GM15510 (cell line): ENCODE results near the gene NPLOC4.

Source experiments
- POLR2A ChIP-seq: IDR thresholded peaks from 3 replicates; pipeline ENCODE4 v1.6.1; 2011; ENCODE audit warnings: borderline replicate concordance; ENCODE audit not compliant: insufficient read length; ENCODE audit errors: extremely low read depth

The NPLOC4 gene

DNA sequence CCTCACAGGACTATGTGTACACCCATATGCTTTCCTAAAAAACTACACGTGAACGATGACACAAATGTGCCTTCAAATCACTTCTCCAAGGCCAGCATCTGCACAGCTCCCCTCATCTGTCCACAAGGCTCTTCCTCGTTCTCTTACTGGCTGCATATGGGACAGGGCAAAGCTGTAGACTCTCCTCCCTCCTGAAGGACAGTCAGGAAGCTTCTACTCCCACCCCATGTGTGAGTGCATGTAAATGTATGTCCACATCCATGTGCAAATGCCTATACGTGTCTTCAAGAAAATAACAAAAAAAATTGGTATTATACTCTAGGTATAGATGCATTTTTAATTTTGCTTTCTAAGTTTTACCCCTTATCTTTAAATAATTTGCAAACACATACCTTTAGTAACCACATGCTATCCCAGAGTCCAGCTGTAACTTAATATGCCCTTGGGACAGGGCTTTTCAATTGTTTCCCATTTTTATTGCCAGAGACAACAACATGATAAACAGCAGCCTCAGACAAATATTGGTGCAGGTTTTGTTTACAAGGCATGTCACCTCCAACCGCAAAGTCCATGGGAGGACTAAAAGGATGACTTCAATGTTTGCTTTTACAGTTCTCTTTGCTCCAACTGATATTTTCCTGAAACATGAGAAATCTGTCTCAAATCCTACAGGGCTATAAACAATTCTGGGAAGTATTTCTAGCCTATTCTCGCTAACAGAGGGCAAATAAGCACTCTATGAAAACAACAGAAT, 53.1 kb downstream of the NPLOC4 start:
- TF ChIP-seq POLR2A = no peak

DNA sequence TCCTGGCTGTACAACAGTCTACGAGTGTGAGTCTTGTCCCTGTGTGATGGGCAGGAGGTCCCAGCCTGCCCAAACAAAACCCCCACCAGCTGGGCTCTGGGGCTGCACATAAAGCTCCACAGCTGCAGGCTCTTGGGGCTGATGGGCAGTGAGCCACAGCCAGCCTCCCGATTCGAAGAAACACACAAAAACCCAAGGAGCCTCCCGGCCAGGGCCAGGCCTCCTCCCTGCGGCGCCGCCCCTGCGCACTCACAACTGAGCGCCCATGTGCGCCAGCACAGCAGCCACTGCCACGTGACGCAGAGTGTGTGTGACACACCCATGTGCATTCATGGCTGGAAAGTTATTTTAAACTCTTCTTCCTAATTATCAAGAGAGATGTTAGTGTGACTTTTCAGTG, 54.2 kb downstream of the NPLOC4 start:
- no peak for TF ChIP-seq POLR2A

DNA sequence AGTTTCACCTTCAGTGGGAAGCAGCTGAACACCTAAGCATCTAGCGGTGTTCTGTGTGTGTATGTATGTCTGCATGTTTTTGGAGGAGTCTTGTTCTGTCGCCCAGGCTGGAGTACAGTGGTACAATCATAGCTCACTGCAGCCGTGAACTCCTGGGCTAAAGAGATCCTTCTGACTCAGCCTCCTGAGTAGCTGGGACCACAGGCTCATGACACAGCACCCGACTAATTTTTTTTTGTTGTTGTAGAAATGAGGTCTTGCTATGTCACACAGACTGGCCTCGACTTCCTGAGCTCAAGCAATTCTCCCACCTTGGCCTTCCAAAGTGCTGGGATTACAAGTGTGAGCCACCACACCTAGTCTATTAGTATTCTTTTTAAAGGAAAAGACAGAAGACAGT, 54.6 kb downstream of the NPLOC4 start:
- no peak for TF ChIP-seq POLR2A

DNA sequence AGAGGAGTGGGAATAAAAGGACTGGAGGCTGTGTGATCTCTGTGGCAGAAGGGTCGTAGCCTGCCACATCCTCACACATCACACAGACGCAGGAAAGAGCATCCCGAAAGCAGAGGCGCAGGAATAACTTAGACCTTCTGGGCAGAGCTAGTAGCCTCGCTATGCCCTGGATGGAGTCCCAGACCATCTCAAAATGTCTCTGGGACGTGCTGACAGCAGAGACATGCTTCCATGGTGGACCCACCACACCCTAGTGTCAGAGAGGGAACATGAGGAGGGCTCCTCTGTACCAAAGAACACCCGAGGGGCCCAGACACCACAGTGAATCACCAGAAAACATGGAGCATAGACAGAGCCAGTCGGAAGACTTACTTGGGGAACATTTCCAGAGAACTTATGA, 55.2 kb downstream of the NPLOC4 start:
- no peak for TF ChIP-seq POLR2A

DNA sequence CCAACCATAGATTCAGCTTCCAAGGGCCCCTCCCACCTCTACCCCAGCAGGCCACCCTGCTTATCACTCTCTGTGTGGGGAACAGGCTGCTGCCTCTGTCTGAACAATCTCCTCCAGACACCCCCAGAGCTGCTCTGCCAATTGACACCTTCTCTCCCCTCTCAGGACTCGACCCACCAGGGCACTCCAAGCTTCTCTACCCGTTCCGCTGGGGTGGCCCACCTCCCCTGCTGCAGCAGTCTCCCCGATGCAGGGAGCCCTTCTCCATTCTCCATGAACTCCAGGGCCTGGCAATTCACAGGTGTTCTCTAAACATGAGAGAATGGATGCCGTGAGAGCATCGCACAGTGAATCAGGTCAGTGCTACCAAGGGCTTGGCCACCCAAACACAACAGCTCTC, 56.4 kb downstream of the NPLOC4 start:
- no peak for TF ChIP-seq POLR2A

DNA sequence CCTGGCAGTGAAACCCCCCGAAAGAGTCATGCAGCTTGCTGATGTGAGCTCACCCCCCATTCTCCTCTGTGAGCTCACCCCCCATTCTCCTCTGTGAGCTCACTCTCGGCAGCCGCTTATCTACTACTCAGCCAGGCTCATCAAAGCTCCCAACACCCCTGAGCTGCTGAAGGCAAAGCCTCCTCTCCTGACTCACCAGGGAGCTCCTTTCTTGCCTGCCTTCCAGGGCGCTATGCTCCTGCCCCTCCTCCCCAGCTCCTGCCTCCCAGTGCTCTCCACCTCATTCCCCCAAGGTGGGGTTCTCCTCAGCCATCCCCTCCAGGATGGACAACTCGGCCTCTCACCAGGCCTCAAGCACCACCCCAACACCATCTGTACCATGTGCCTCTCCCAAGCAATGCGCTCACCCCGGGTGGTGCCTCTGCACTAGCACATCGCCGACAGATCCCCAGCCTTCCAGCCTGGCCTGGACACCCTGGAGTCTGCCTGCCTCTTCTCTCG, 57.0 kb downstream of the NPLOC4 start:
- TF ChIP-seq POLR2A = no peak

DNA sequence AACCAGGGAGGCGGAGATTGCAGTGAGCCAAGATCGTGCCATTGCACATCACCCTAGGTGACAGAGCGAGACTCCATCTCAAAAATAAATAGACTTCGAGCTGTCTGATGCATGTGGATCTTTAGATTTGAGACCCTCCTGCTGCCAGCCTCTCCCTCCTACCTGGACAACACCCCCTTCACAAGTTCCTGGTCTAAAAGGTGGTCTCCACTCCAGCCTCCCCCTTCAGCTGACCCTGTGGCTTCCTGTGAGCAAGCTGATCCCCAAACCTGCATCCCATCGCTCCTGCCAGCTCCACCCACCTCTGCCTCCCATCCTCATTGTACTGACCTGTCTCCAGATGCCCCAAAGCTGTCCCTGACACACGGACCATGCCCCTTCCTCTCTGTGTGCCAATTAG, 57.6 kb downstream of the NPLOC4 start:
- no peak for TF ChIP-seq POLR2A

DNA sequence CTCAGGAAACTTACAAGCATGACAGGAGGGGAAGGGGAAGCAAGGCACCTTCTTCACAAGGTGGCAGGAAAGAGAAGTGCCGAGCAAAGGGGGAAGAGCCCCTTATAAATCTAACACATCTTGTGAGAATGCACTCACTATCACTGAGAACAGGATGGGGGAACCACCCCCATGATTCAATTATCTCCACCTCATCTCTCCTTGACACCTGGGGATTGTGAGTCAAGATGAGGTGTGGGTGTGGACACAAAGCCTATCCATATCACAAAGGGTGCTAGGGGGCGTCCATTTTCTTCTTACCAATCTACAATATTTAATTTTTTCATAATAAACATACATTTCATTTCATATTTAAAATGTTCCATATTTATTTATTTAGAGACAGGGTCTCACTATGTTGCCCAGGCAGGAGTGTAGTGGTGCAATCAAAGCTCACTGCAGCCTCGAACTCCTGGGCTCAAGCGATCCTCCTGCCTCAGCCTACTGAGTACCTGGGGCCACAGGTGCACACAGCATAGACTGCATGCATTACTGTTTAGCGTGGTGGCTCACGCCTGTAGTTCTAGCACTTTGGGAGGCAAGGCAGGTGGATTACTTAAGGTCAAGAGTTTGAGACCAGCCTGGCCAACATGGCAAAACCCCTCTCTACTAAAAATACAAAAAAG, 58.2 kb downstream of the NPLOC4 start:
- TF ChIP-seq POLR2A = no peak

DNA sequence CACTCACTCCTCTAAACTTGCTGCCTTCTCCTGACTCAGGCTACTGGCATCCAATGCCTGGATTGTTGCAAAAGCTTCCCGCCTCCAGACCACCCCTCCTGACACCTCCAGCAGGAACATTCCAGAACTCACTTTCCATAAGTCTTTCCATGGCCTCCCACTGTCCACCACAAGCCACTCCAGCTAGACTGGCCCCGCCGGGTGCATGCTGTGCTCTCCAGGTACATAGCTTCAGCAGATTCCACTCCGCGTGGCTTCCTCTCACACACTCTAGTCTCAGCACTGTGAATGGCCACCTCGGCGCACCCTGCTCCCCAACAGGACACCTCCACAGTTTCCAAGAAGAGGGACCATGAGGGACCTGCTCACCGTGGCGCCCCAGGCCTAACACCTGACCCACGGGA, 58.9 kb downstream of the NPLOC4 start:
- TF ChIP-seq POLR2A = no peak

DNA sequence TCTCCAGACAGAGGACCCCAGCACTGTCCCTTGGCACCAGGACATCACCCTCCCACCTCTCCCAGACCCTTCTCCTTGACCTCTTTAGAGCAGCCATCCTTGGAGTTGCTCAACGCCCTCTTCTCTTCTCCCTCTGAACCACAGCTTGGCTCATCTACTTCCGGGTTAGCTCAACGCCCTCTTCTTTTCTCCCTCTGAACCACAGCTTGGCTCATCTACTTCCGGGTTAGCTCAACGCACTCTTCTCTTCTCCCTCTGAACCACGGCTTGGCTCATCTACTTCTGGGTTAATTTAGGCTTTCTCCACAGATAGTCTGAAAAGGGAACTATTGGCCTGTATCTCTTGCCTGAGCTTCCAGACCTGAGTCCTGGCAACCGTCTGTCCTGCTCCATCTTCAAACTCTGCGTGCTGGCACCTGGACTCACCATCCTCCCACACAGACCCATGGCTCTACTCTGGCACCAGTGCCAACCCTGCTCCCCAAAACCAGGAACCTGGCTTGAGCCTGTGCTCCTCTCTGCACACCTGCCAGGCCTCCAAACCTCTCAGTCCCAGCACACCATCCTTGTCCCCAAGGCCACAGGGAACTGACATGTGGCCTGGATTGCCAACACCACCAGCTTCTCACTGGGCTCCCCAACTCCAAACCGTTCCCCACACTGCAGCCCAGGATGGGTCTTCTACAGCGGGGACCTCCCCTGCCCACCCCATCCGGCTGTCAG, 59.5 kb downstream of the NPLOC4 start:
- TF ChIP-seq POLR2A = no peak

DNA sequence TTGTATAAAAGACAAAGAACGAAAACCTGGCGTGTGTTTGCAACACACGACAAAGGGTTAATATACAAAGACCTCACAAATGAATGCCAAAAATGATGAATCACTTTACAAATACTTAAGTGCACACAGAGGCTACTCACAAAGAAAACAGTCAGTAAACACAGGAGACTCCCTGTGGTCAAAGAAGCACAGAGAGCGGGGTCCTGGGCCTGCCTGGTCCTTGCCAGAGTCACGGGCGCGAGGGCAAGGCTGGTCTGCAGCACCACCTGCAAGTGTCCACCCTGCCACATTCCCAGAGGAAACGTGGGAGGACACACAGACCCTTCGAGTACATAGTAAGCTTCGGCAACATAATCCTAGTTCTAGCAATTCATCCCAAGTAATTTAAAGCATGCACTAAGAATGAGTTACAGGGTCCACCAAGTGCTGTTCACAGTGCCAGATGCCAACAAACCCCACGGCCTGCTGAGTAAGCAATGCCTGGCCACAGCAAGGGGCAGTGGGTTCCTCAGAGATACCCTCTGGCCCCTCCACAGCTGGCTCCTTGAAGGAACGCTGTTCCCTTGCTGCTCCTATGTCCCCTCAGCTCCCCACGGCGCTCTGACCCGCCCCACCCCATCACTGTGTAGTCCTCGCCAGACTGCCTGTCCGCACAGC, 60.2 kb downstream of the NPLOC4 start:
- no peak for TF ChIP-seq POLR2A

DNA sequence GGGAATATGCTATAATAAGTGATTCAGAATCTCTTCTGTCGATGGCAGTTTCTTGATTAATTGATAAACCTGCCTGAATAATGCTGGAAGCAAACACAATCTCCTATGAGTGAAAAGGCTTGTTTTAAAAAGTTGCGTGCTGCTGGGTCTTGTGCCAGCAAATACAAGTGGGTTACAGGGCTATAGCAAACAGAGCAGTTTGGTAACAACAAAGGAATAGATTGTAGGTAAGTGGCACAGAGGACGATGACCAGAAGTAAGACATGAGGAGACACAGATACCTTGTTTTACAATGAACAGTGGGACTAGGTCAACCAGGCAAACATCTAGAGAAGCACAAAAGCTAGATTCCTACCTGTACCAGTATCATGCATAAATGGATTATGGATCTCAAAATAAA, 61.1 kb downstream of the NPLOC4 start:
- TF ChIP-seq POLR2A = no peak

DNA sequence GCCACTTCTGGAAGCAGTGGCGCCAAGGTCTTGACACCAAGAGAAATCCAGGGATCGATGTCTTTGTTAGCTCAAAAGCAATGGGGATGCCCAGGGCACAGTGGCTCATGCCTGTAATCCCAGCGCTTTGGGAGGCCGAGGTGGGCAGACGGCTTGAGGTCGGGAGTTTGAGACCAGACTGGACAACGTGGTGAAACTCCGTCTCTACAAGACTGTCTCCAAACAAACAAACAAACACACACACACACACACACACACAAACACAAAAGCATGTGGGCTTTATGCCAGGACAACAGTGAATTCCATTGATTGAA, 62.3 kb downstream of the NPLOC4 start:
- TF ChIP-seq POLR2A = no peak

DNA sequence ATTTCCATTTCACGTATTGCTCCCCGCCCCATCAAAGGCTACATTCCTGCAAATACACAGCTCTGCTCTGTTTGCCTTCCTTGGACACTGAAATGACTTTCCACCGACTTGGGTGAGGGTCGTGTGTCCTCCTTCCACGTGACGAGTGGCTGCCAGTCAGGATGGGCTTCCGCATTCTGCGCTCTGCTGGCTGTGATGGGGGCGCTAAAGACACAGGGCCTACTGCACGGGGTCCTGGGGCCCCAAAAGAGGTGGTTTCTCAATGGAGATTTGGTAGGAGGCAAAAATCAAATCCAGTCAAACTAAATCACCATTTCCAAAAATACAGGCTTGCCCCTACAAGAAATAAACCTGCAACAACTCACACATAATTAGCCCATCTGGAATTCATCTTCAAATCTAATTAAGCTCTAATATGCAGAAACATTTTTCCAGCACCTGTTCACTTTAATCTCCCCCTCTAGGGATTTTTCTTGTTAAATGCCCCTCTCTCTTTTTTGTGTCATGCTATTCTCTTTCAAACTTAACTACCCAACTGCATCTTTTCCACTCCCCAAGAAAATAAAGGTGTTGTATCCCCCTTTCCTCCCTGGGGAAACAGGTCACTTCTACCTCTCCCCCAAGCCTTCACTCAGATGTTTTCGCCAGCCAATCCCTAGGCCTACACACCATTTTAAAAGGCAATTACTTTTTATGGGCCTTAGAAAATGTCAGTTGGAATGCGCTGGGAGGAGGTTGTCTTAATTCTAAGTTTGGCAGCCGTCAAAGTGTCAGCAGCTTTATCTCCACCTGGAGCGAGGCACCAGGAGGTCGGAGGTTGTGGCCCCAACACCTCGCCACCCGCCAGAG, 62.9 kb downstream of the NPLOC4 start:
- no peak for TF ChIP-seq POLR2A
